Measurements from ENCODE around the gene CAMK2D.

GRCh38 chr4:113760094-113760794, 1.3 kb downstream of the CAMK2D start:
- TF ChIP-seq, protein P1, sequence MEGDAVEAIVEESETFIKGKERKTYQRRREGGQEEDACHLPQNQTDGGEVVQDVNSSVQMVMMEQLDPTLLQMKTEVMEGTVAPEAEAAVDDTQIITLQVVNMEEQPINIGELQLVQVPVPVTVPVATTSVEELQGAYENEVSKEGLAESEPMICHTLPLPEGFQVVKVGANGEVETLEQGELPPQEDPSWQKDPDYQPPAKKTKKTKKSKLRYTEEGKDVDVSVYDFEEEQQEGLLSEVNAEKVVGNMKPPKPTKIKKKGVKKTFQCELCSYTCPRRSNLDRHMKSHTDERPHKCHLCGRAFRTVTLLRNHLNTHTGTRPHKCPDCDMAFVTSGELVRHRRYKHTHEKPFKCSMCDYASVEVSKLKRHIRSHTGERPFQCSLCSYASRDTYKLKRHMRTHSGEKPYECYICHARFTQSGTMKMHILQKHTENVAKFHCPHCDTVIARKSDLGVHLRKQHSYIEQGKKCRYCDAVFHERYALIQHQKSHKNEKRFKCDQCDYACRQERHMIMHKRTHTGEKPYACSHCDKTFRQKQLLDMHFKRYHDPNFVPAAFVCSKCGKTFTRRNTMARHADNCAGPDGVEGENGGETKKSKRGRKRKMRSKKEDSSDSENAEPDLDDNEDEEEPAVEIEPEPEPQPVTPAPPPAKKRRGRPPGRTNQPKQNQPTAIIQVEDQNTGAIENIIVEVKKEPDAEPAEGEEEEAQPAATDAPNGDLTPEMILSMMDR (IDR thresholded peaks at IDR 0.05; ENCODE audit: poor library complexity), result no peak
- TF ChIP-seq EZH2phosphoT487 (IDR thresholded peaks at IDR 0.05; ENCODE audit: low read depth, severe bottlenecking, unreplicated experiment), result no peak

Data from hepatocyte (in vitro differentiated cells).